GM18867 (cell line): Measurements from ENCODE around the gene AGAP5.
"Not testable (repeated sequence)": the region's sequence is repeated elsewhere in the genome, so short reads cannot be mapped to it uniquely, and the experiment has no call there.

Experiments
- ATAC-seq: cut with Tn5 transposase; IDR thresholded peaks from one replicate; pipeline ENCODE4 v1.9.1; 2021; ENCODE audit warnings: mild to moderate bottlenecking, moderate library complexity; ENCODE audit not compliant: unreplicated experiment

Gene AGAP5

DNA sequence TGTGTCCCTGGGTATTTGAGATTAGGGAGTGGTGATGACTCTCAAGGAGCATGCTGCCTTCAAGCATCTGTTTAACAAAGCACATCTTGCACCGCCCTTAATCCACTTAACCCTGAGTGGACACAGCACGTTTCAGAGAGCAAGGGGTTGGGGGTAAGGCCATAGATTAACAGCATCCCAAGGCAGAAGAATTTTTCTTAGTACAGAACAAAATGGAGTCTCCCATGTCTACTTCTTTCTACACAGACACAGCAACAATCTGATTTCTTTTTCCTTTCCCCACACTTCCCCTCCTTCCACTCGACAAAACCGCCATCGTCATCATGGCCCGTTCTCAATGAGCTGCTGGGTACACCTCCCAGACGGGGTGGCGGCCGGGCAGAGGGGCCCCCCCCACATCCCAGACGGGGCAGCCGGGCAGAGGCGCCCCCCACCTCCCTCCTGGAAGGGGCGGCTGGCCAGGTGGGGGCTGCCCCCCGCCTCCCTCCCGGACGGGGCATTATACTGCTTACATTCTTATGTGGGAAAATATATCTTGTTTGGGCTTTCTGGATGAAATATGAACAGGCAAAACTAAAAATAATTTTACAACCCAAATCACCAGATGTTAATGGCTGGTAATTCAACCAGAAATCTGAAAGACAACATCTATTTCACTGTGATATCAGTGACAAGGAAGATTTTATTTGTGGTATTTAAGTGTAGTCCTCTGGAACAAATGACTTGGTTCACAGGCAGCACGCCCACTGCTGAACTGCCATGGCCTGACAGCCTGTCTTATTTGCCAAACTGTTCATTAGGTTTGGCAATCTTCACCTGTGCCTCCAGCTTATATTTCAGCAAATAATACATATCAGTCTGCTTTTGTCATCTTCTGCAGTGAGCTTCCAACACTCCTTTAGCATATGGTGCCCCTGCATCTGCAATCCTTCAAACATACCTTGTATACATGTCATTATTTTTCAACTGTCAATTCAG, 17.6 kb upstream of the AGAP5 start:
- not testable (repeated sequence) for ATAC-seq

DNA sequence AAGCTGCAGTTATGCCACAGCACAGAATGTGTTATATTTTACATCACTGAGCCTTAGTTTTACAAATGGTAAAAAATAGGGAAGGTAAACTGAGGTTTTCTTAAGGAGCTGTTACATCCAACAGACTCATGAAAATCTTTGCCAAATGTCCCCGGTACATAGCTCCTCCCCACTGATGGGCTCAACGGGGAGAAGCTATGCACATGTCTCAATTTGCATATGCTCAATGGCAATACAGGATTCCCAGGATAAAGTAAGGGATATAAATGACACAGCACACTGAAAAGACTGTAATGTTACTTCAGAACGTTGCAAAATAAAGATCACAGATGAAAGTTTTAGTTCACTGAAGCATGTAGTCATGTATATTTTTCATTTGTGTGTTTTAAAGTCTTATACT, 16.6 kb upstream of the AGAP5 start:
- not testable (repeated sequence) for ATAC-seq

DNA sequence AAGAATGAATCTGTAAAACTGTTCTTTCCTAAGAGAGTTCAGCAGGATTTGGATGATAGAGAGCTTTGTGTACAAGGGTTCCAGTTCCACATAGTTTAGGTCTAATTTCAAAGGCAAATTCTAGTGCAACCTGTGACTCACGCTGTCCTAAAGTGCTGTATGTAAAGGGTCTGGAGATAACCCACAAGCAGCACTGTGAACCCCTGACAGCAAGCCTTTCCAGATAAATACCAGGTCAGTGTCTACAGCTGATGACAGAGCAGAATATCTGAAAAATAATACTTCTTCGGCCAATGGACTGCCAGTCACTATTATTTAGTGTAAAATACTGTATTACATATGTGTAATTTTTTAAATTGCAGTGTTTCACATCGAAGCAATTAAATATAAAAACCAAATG, 16.0 kb upstream of the AGAP5 start:
- ATAC-seq, result not testable (repeated sequence)

DNA sequence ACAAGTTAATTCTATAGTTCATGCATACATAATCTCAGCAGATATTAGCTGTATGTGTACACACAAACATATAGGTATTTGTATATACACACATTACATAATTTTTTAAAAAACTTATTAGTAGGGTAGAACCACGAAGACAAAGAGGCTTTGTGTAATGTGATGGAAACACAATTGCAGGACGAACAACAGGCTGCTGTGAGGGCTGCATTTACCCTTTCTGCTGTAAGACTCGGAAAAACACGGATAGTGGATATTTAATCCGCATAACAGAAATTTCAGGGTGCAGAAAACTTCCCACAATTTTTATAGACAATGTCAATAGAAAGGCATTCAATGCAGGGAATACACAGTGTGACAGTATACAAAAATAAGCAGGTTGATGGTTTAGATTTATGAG, 13.8 kb upstream of the AGAP5 start:
- not testable (repeated sequence) for ATAC-seq

DNA sequence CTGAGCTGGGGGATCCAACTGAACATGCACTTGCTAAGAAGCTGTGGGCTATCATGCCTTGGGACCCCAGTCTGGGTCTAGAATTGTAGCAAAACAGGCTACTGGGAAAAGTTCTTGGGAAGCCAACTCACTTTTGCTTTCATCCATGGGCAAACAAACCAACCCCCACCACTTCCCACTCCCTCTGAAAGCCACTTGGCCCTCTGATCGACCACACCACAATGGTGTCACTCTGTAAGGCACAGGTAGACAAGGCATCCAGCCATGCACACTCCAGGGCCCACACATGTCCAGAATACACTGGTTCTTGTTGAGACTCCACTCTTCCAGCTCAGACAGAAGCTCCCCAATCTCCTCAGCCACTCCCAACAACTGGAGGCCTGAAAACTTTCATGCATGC, 10.2 kb upstream of the AGAP5 start:
- not testable (repeated sequence) for ATAC-seq

DNA sequence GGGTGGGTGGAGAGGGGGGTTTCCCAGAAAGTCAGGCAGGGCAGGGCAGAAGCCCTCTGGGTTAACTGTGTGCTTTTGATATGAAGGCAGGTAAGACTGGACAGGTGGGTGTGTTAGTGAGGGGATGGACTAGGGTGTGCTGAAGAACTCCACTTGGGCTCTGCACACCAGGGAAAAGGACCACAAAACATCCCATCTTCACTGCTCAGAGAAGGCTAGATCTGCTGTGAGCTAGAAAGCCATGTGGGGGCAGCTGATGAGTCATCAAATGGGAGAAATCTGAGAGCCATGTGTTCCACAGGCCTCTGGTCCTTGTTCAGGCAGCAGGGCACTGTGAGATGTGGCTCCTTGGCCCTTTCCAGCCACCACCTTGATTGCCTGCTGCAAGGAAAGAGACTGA, 9.7 kb upstream of the AGAP5 start:
- ATAC-seq, result not testable (repeated sequence)

DNA sequence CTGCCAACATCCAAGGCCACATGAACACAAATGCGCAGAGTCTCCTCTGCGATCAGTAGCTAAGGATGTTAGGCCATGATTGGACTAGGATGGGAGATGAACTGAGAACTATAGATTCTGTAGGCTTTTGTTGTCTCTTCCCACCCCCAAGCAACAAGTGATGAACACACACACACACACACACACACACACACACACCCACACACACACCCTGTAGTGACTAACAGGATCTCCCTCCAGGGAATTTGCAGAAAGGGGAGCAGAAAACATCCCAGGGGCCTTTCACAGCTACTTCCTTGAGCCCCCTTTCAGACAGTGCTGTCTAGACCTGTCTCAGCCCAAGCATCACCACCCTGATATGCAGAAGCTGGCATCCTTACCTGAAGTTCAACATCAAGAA, 8.6 kb upstream of the AGAP5 start:
- not testable (repeated sequence) for ATAC-seq

DNA sequence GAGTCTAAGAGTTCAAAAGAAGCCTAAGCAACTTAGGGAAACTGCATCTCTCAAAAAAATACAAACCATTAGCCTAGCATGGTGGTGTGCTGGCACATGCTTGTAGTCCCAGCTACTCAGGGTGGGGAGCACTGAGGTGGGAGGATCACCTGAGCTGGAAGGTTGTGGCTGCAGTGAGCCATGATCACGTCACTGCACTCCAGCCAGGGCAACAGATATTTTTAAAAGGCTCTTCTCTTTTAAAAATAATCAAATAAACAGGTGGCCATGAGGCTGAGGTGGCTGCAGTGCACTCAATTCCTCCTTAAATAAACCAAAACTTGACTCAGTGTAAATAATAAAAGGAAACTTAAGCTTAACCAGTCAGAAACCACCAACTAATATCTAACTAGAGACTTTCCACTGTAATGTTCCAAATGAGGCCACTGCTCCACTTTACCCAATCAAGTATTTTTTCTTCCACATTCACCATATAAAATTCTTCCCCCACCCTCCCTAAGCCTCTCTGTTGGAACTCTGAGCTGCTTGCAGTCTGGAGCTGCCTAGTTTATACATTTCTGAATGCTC, 7.7 kb upstream of the AGAP5 start:
- not testable (repeated sequence) for ATAC-seq

DNA sequence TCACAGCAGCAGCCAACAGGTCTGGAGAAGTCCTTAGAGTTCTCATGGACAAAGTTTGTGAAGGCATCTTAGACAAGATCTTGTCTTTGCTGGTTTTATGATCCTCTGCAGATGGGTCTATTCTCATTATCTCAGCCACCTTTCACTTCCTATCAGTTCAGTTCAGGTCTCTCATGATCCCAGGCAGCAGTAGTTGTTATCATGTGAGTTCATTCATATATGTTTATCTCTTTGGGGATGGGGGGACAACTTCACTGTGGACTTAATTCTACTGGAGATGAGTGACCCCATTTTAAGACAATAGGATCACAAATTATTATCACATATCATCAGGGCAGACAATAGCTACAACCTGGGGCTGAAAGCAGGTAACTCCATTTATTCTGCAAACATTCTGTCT, 6.0 kb upstream of the AGAP5 start:
- not testable (repeated sequence) for ATAC-seq

GRCh38 chr10:73698819-73699218, 910 bp upstream of the AGAP5 start:
- ATAC-seq, result not testable (repeated sequence)

- not testable (repeated sequence) for ATAC-seq
Measured at GRCh38 chr10:73695302-73695701, 2.6 kb downstream of the AGAP5 start.

GRCh38 chr10:73690755-73691154, 7.2 kb downstream of the AGAP5 start:
- not testable (repeated sequence) for ATAC-seq

- not testable (repeated sequence) for ATAC-seq
Measured at GRCh38 chr10:73689596-73689995, 8.3 kb downstream of the AGAP5 start.

- not testable (repeated sequence) for ATAC-seq
Measured at GRCh38 chr10:73687641-73688040, 10.3 kb downstream of the AGAP5 start.

- ATAC-seq, result not testable (repeated sequence)
Measured at GRCh38 chr10:73674546-73674945, 23.4 kb downstream of the AGAP5 start.

DNA sequence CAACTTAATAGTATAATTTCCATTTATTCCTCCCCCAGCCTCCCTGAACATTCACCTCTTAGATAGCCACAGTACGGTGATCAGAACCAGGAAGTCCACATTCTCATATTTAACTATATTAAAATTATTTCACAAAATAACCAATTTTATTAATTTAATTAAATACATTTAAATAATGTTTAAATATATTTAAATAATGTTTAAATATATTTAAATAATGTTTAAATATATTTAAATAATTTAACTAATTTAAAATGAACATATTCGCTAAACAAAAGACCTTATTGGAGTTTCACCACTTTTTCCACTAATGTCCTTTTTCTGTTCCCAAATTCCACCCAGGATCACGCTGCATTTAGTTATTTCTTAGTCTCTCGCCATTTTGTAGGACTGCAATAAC, 29.5 kb downstream of the AGAP5 start:
- ATAC-seq, result not testable (repeated sequence)

GRCh38 chr10:73666153-73666809, 31.6 kb downstream of the AGAP5 start:
- not testable (repeated sequence) for ATAC-seq

GRCh38 chr10:73665581-73665980, 32.3 kb downstream of the AGAP5 start:
- not testable (repeated sequence) for ATAC-seq

- ATAC-seq, result not testable (repeated sequence)
Measured at GRCh38 chr10:73664156-73665040, 33.5 kb downstream of the AGAP5 start.

DNA sequence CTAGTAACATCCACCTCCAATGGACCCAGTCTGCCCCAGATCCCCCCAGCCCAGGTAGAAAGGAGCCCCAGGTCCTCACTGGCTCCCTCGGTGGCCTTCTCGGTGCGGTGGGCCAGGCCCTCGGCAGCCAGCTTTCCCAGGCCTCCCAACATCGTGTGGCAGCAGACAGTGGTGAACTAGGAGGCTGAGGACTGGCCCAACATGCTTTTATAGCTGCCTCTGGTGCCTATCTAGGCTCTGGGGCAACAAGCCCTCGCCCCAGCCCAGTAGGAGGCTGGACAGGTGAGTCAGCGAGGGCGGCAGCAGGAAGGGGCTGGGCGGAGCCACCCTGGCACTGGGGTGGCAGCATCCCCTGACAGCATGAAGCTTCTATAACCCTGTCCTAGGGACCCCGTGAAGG, 34.3 kb downstream of the AGAP5 start:
- ATAC-seq, result not testable (repeated sequence)
